ENCODE measurements around the gene ABHD5.

ABHD5 gene

DNA sequence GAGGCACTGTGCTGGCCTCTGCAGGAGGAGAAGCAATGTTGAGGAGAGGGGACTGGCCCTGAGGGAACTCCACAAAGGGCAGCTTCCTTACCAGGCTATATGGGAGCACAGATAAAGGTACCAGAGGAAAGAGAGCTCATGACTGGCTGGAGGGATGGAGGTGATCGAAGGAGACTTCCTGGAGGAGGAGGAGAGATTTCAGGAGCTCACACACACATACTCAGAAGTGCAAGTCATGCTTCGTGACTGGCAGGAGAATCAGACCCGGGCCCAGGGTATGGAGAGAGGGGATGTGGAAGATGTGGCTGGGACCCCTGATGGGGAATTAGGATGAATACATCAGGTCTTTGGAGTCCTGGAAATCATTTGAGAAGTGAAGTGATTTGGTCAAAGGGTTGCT is 85.4 kb downstream of the ABHD5 start:
- DNase-seq (ENCODE audit: low read depth in 2 of 2): no peak
- H3K4me3 ChIP-seq (replicated peaks in 1 of 2; ENCODE audit: low read depth in 2 of 2, low read length in 2 of 2): no peak overlapping the region
- TF ChIP-seq, protein P1, sequence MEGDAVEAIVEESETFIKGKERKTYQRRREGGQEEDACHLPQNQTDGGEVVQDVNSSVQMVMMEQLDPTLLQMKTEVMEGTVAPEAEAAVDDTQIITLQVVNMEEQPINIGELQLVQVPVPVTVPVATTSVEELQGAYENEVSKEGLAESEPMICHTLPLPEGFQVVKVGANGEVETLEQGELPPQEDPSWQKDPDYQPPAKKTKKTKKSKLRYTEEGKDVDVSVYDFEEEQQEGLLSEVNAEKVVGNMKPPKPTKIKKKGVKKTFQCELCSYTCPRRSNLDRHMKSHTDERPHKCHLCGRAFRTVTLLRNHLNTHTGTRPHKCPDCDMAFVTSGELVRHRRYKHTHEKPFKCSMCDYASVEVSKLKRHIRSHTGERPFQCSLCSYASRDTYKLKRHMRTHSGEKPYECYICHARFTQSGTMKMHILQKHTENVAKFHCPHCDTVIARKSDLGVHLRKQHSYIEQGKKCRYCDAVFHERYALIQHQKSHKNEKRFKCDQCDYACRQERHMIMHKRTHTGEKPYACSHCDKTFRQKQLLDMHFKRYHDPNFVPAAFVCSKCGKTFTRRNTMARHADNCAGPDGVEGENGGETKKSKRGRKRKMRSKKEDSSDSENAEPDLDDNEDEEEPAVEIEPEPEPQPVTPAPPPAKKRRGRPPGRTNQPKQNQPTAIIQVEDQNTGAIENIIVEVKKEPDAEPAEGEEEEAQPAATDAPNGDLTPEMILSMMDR (IDR thresholded peaks at IDR 0.05; ENCODE audit: low read depth, low read length): no peak

DNA sequence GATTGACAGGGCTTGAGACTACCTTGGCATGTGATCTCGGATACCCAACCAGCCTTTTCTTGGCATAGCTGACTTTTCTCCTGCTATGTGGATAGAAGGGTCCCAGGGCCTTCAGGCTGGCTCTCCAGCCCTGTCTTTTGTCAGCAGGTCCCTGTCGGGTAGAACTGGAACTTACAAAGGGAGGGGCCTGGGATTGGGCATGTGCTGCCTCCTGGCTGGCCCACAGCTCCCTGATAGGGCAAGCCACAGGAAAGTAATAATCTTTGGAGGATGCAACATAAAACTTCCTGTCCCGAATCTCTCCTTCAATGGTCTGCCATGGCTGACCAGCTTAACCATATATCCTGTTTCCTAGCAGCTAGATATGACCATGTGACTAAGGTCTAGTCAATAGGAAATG is 89.1 kb downstream of the ABHD5 start:
- TF ChIP-seq, protein P1 (IDR thresholded peaks at IDR 0.05; ENCODE audit: low read depth, low read length): no peak
- no peak overlapping the region for H3K4me3 ChIP-seq (replicated peaks in 1 of 2; ENCODE audit: low read depth in 2 of 2, low read length in 2 of 2)
- DNase-seq (ENCODE audit: low read depth in 2 of 2): no peak

DNA sequence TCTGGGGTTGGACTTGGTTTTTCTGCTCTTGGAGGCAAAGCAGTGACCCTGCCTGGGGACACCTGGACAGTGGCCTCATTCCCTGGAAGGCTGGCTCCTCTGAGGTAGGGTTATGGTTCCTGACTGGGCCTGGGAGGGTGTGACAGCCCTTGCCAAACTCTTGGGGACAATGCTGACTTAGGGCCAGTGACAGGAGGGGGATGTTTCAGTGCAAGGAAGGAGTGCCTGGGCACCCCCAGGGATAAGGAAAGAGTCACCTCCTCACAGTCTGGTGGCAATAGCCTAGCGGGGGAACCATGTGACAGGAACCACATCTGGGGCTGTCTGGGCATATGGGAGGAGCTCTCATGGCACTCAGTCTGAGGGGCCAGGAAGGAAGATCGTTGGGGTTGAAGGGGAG is 91.8 kb downstream of the ABHD5 start:
- TF ChIP-seq, protein P1 (IDR thresholded peaks at IDR 0.05; ENCODE audit: low read depth, low read length): no peak
- H3K4me3 ChIP-seq (replicated peaks in 1 of 2; ENCODE audit: low read depth in 2 of 2, low read length in 2 of 2): no peak overlapping the region
- no peak for DNase-seq (ENCODE audit: low read depth in 2 of 2)
